ENCODE data around the gene FCN1.

Gene FCN1

GRCh38 chr9:134913041-134913712, 4.5 kb downstream of the FCN1 start:
- H3K79me2 ChIP-seq (ENCODE audit: control insufficient read depth, insufficient read depth, low read length, unreplicated experiment): no peaks in the 10 kb centered on the region
- no peaks in the 10 kb centered on the region for H3K4me1 ChIP-seq (ENCODE audit: control insufficient read depth, insufficient read depth, low read length, unreplicated experiment)
- no peak overlapping the region for H3K27ac ChIP-seq (ENCODE audit: low read depth, low read length)
- H3K36me3 ChIP-seq (ENCODE audit: insufficient read depth, low read length): no peaks in the 10 kb centered on the region
- no peak overlapping the region for H2AFZ ChIP-seq (ENCODE audit: low read length, unreplicated experiment)
- peaks cover 74% of the 10 kb centered on the region for H3K27me3 ChIP-seq (ENCODE audit: insufficient read depth, low read length)
- H3K4me3 ChIP-seq (ENCODE audit: low read depth, low read length): no peak overlapping the region

- Histone ChIP-seq H3K4me3 (ENCODE audit: low read depth, low read length) (no peak overlapping the region), H3K27me3 (ENCODE audit: insufficient read depth, low read length) (peaks cover 75% of the 10 kb centered on the region), H2AFZ (ENCODE audit: low read length, unreplicated experiment) (no peak overlapping the region), H3K4me1 (ENCODE audit: control insufficient read depth, insufficient read depth, low read length, unreplicated experiment) (no peaks in the 10 kb centered on the region), H3K27ac (ENCODE audit: low read depth, low read length) (no peak overlapping the region), H3K79me2 (ENCODE audit: control insufficient read depth, insufficient read depth, low read length, unreplicated experiment) (no peaks in the 10 kb centered on the region), H3K36me3 (ENCODE audit: insufficient read depth, low read length) (no peaks in the 10 kb centered on the region)
Observed at GRCh38 chr9:134912126-134912840, 5.4 kb downstream of the FCN1 start.

DNA sequence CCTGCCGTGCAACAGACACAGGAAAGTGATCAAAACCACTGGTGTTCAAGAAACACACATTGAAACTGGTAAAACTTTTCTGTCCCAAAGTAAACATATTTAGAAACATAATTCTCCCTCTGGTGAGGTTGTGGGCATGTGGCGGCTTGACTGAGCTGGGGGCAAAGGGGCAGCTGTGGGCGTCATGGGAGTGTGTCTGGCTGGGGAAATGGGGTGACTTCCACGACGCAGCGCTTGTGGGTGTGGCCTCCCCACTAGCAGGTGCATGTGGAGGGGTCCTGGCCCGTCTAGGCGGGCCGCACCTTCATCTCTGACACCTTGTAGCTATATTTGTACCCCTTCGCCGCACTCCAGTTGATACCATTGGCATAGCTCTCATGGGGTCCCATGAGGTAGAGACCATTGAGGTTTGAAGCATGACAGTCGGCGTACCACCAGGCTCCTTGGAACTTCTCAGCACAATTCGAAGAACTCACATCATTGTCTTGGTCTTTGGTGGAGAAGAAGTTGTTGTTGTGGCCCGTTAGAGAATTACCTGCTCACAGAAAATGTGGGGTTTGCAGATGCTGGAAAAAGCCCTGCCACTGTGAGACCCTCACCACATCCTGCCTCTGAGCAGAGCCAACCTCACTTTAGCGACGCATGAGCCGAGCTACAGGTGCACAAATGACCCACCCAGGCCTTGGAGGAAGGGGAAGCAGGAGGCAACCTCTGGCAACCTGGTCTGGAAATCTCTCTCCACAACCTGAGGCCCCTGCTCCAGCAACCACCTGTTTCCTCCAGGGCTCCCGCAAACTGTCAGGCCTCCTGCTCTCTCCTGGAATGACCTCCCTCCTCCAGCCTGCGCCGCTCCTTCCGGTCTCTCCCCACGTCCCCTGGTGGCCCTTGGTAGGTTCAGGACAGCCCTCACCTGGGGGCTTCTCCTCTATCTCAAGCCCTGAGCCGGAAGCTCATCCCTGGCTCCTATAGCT, 7.9 kb downstream of the FCN1 start:
- no peaks in the 10 kb centered on the region for H3K36me3 ChIP-seq (ENCODE audit: insufficient read depth, low read length)
- H3K27ac ChIP-seq (ENCODE audit: low read depth, low read length): no peak overlapping the region
- no peak overlapping the region for H3K4me3 ChIP-seq (ENCODE audit: low read depth, low read length)
- peaks cover 69% of the 10 kb centered on the region for H3K27me3 ChIP-seq (ENCODE audit: insufficient read depth, low read length)
- H2AFZ ChIP-seq (ENCODE audit: low read length, unreplicated experiment): no peak overlapping the region
- H3K4me1 ChIP-seq (ENCODE audit: control insufficient read depth, insufficient read depth, low read length, unreplicated experiment): no peaks in the 10 kb centered on the region
- no peaks in the 10 kb centered on the region for H3K79me2 ChIP-seq (ENCODE audit: control insufficient read depth, insufficient read depth, low read length, unreplicated experiment)

- no peak overlapping the region for H3K4me3 ChIP-seq (ENCODE audit: low read depth, low read length)
- H3K36me3 ChIP-seq (ENCODE audit: insufficient read depth, low read length): no peaks in the 10 kb centered on the region
- no peaks in the 10 kb centered on the region for H3K4me1 ChIP-seq (ENCODE audit: control insufficient read depth, insufficient read depth, low read length, unreplicated experiment)
- no peak overlapping the region for H2AFZ ChIP-seq (ENCODE audit: low read length, unreplicated experiment)
- H3K27ac ChIP-seq (ENCODE audit: low read depth, low read length): no peak overlapping the region
- H3K27me3 ChIP-seq (ENCODE audit: insufficient read depth, low read length): peaks cover 67% of the 10 kb centered on the region
- no peaks in the 10 kb centered on the region for H3K79me2 ChIP-seq (ENCODE audit: control insufficient read depth, insufficient read depth, low read length, unreplicated experiment)
Observed at GRCh38 chr9:134908524-134909309, 9.0 kb downstream of the FCN1 start.

GRCh38 chr9:134902936-134903335, 14.8 kb downstream of the FCN1 start:
- H3K4me3 ChIP-seq (ENCODE audit: low read depth, low read length): no peak overlapping the region
- H3K4me1 ChIP-seq (ENCODE audit: control insufficient read depth, insufficient read depth, low read length, unreplicated experiment): no peaks in the 10 kb centered on the region
- H3K36me3 ChIP-seq (ENCODE audit: insufficient read depth, low read length): no peaks in the 10 kb centered on the region
- no peaks in the 10 kb centered on the region for H3K79me2 ChIP-seq (ENCODE audit: control insufficient read depth, insufficient read depth, low read length, unreplicated experiment)
- H2AFZ ChIP-seq (ENCODE audit: low read length, unreplicated experiment): no peak overlapping the region
- peaks cover 56% of the 10 kb centered on the region for H3K27me3 ChIP-seq (ENCODE audit: insufficient read depth, low read length)
- no peak overlapping the region for H3K27ac ChIP-seq (ENCODE audit: low read depth, low read length)

DNA sequence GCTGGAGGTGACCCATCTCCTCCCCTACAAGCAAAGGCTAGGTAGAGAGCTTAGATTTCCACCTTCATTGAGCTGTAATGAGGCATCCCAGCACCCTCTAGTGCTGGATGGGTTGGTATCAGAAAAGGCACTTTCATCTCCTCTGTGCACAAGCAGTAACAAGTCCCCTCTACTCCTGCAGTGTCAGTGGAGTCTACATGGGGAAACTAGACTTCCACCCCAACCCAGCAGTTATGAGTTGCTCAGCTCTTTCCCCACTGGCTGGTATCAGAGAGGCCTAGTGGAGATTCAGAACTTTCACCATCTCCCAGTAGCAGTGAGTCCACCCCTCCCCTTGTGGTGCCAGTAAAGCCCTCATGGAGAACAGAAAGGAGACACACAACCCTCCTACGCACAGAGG, 17.9 kb downstream of the FCN1 start:
- H3K36me3 ChIP-seq (ENCODE audit: insufficient read depth, low read length): no peaks in the 10 kb centered on the region
- H3K27ac ChIP-seq (ENCODE audit: low read depth, low read length): no peak overlapping the region
- H3K27me3 ChIP-seq (ENCODE audit: insufficient read depth, low read length): peaks cover 41% of the 10 kb centered on the region
- no peak overlapping the region for H2AFZ ChIP-seq (ENCODE audit: low read length, unreplicated experiment)
- H3K4me3 ChIP-seq (ENCODE audit: low read depth, low read length): no peak overlapping the region
- peaks cover 20% of the 10 kb centered on the region for H3K4me1 ChIP-seq (ENCODE audit: control insufficient read depth, insufficient read depth, low read length, unreplicated experiment)
- H3K79me2 ChIP-seq (ENCODE audit: control insufficient read depth, insufficient read depth, low read length, unreplicated experiment): no peaks in the 10 kb centered on the region

DNA sequence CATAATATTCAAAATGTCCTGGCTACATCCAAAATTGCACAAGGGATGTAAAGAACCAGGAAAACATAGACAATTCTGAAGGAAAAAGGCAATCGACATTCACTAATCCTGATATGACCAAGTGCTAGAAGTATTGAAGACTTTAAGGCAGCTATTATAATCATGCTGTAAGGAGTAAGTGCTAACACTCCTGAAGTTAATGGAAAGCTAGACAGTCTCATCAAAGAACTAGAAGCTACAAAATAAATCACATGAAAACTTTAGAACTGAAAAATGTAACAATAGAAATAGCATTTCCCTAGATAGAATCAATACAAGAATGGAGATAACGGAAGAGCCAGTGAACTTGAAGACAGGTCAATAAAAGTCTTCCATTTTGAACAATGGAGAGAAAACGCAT, 18.5 kb downstream of the FCN1 start:
- Histone ChIP-seq H3K4me3 (ENCODE audit: low read depth, low read length) (no peak overlapping the region), H3K36me3 (ENCODE audit: insufficient read depth, low read length) (no peaks in the 10 kb centered on the region), H2AFZ (ENCODE audit: low read length, unreplicated experiment) (no peak overlapping the region), H3K27me3 (ENCODE audit: insufficient read depth, low read length) (peaks cover 39% of the 10 kb centered on the region), H3K79me2 (ENCODE audit: control insufficient read depth, insufficient read depth, low read length, unreplicated experiment) (no peaks in the 10 kb centered on the region), H3K4me1 (ENCODE audit: control insufficient read depth, insufficient read depth, low read length, unreplicated experiment) (peaks cover 22% of the 10 kb centered on the region), H3K27ac (ENCODE audit: low read depth, low read length) (no peak overlapping the region)

DNA sequence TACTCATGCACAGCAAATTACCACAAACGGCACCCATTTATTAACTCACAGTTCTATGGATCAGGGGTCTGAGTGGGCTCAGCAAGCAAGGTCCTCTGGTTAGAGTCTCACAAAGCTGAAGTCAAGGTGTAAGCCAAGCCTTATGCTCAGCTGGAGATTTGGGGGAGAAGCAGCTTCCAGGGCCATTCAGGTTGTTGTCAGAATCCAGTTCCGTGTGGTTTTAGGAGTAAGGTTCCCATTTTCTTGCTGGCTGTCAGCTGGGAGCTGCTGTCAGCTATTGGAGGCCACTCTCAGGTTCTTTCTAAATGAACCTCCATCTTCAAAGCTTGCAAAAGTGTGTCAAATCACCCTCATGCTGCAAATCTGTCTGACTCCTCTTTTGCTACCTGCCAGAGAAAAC, 19.4 kb downstream of the FCN1 start:
- no peak overlapping the region for H3K4me3 ChIP-seq (ENCODE audit: low read depth, low read length)

DNA sequence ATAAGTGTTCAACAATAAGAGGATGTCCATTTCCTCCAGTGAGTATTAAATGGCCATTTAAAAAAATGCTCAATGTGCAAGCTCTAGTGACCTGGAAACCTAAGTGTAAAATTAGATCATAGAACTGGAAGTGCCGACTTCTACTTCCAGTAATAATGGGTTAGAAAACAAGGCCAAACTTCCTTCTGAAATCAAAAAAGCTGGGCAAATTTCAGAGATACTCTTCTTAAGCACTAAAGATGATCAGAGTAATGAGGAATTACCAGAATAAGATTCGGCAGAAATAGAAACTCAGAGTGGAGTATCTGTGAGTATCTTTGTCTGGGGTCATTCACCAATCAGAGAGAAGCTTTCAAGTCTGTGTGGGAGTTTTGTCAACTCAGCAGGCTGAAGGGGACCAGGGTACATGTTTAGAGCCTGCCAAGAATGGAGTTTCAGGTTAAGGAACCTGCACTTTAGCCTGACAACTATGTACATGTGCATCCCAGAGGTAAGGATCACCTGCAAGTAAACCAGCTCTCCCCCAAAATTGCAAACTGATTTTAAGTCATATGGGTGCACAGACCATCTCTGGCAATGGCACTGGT, 20.0 kb downstream of the FCN1 start:
- H3K36me3 ChIP-seq (ENCODE audit: insufficient read depth, low read length): no peaks in the 10 kb centered on the region
- peaks cover 28% of the 10 kb centered on the region for H3K27me3 ChIP-seq (ENCODE audit: insufficient read depth, low read length)
- H2AFZ ChIP-seq (ENCODE audit: low read length, unreplicated experiment): no peak overlapping the region
- no peak overlapping the region for H3K27ac ChIP-seq (ENCODE audit: low read depth, low read length)
- H3K79me2 ChIP-seq (ENCODE audit: control insufficient read depth, insufficient read depth, low read length, unreplicated experiment): no peaks in the 10 kb centered on the region
- peaks cover 22% of the 10 kb centered on the region for H3K4me1 ChIP-seq (ENCODE audit: control insufficient read depth, insufficient read depth, low read length, unreplicated experiment)
- no peak overlapping the region for H3K4me3 ChIP-seq (ENCODE audit: low read depth, low read length)

More for the DNA sequence above, 19.4 kb downstream of the FCN1 start:
- Histone ChIP-seq H3K79me2 (ENCODE audit: control insufficient read depth, insufficient read depth, low read length, unreplicated experiment) (no peaks in the 10 kb centered on the region), H3K36me3 (ENCODE audit: insufficient read depth, low read length) (no peaks in the 10 kb centered on the region), H3K27me3 (ENCODE audit: insufficient read depth, low read length) (peaks cover 31% of the 10 kb centered on the region), H2AFZ (ENCODE audit: low read length, unreplicated experiment) (no peak overlapping the region), H3K4me1 (ENCODE audit: control insufficient read depth, insufficient read depth, low read length, unreplicated experiment) (peaks cover 22% of the 10 kb centered on the region), H3K27ac (ENCODE audit: low read depth, low read length) (no peak overlapping the region)

All from ACC112 (cell line).